RWPE2 (cell line): ENCODE results near the gene R3HDM2.

Source experiments
- ATAC-seq: fragments of 200-7000 bp; cut with Tn5 transposase; 3 replicates; pipeline ENCODE4 v1.9.1; 2021; ENCODE audit warnings: low read depth
- DNase-seq: peaks from one replicate; pipeline ENCODE4 v3.0.0-alpha.2; 2020; ENCODE audit warnings: low spot score
- H3K27ac ChIP-seq: fragments of 450-650 bp; 2 replicates; pipeline ENCODE4 v1.5.1; 2017; ENCODE audit warnings: mild to moderate bottlenecking; ENCODE audit not compliant: poor library complexity, severe bottlenecking
- H3K27me3 ChIP-seq: fragments of 250-450 bp; sonication (Bioruptor Pico); 2 replicates; pipeline ENCODE4 v1.5.1; 2021; ENCODE audit warnings: mild to moderate bottlenecking, moderate library complexity; ENCODE audit not compliant: insufficient read depth, poor library complexity, severe bottlenecking
- H3K36me3 ChIP-seq: fragments of 250-450 bp; sonication (Bioruptor Pico); 2 replicates; pipeline ENCODE4 v1.5.1; 2020; ENCODE audit warnings: low read depth, mild to moderate bottlenecking, moderate library complexity
- H3K4me1 ChIP-seq: fragments of 250-450 bp; sonication (Bioruptor Pico); 2 replicates; pipeline ENCODE4 v1.5.1; 2021; ENCODE audit warnings: mild to moderate bottlenecking, moderate library complexity; ENCODE audit not compliant: insufficient read depth, poor library complexity, severe bottlenecking
- H3K4me3 ChIP-seq: fragments of 250-450 bp; sonication (Bioruptor Pico); 2 replicates; pipeline ENCODE4 v1.5.1; 2021; ENCODE audit warnings: mild to moderate bottlenecking, moderate library complexity; ENCODE audit not compliant: severe bottlenecking
- H3K9me3 ChIP-seq: fragments of 250-450 bp; sonication (Bioruptor Pico); 2 replicates; pipeline ENCODE4 v1.5.1; 2021; ENCODE audit warnings: mild to moderate bottlenecking, moderate library complexity; ENCODE audit not compliant: severe bottlenecking
- CTCF ChIP-seq: fragments of 450-650 bp; IDR thresholded peaks from one replicate; pipeline ENCODE4 v1.5.1; 2017; ENCODE audit warnings: mild to moderate bottlenecking, moderate library complexity; ENCODE audit not compliant: poor library complexity, severe bottlenecking

R3HDM2 gene

GRCh38 chr12:57219205-57219992, 211.4 kb downstream of the R3HDM2 start:
- ATAC-seq, result no peak
- TF ChIP-seq CTCF, result no peak
- Histone ChIP-seq H3K27ac (no peak overlapping the region), H3K4me1 (no peaks in the 10 kb centered on the region), H3K4me3 (no peak overlapping the region), H3K27me3 (peaks cover 73% of the 10 kb centered on the region), H3K36me3 (no peaks in the 10 kb centered on the region), H3K9me3 (no peaks in the 10 kb centered on the region)
- no peak for DNase-seq

GRCh38 chr12:57218030-57218853, 212.6 kb downstream of the R3HDM2 start:
- H3K27me3 ChIP-seq, result peaks cover 74% of the 10 kb centered on the region
- H3K36me3 ChIP-seq, result no peaks in the 10 kb centered on the region
- DNase-seq, result no peak
- no peaks in the 10 kb centered on the region for H3K9me3 ChIP-seq
- no peaks in the 10 kb centered on the region for H3K4me1 ChIP-seq
- H3K4me3 ChIP-seq, result no peak overlapping the region
- ATAC-seq, result no peak
- no peak for TF ChIP-seq CTCF
- no peak overlapping the region for H3K27ac ChIP-seq

- Histone ChIP-seq H3K27ac (no peak overlapping the region), H3K4me3 (peak overlapping the region; percentile 36), H3K9me3 (no peaks in the 10 kb centered on the region), H3K27me3 (peaks cover 74% of the 10 kb centered on the region), H3K36me3 (no peaks in the 10 kb centered on the region), H3K4me1 (no peaks in the 10 kb centered on the region)
- TF ChIP-seq CTCF, result no peak
- ATAC-seq, result peak; percentile 3; the same call in 1 of the 3 replicates
- no peak for DNase-seq
Observed at GRCh38 chr12:57216921-57217879, 213.6 kb downstream of the R3HDM2 start.

GRCh38 chr12:57216014-57216911, 214.6 kb downstream of the R3HDM2 start, which contains the start of gene NXPH4:
TSS of gene NXPH4 (plus strand) at chr12:57216794. CDS start at chr12:57216970, 176 bp downstream.
- Histone ChIP-seq H3K9me3 (no peaks in the 10 kb centered on the region), H3K27ac (no peak within 1 kb of the TSS), H3K4me3 (peak within 1 kb of the TSS; percentile 36), H3K4me1 (no peaks in the 10 kb centered on the region), H3K27me3 (peaks cover 66% of the 10 kb centered on the region), H3K36me3 (no peaks in the 10 kb centered on the region)
- no peak for DNase-seq
- TF ChIP-seq CTCF, result no peak
- peak; percentile 9; the same call in 2 of the 3 replicates for ATAC-seq
